BE2C (cell line): Measurements from ENCODE around the gene ZBTB18.

Experiments used
- DNase-seq: peaks from one replicate; pipeline ENCODE4 v3.0.0-alpha.2; 2020
- H3K27me3 ChIP-seq: fragments of 250-450 bp; sonication (Bioruptor Pico); 2 replicates; pipeline ENCODE4 v1.5.1; 2020; ENCODE audit warnings: mild to moderate bottlenecking
- H3K36me3 ChIP-seq: fragments of 250-450 bp; sonication (Bioruptor Pico); 2 replicates; pipeline ENCODE4 v1.5.1; 2020; ENCODE audit warnings: mild to moderate bottlenecking
- H3K4me1 ChIP-seq: fragments of 250-450 bp; sonication (Bioruptor Pico); 2 replicates; pipeline ENCODE4 v1.5.1; 2020
- H3K4me3 ChIP-seq: 2 replicates; pipeline ENCODE4 v1.5.1; 2011; ENCODE audit warnings: low read depth, low read length
- H3K9me3 ChIP-seq: fragments of 250-450 bp; sonication (Bioruptor Pico); 2 replicates; pipeline ENCODE4 v1.5.1; 2020
- CTCF ChIP-seq: IDR thresholded peaks from 2 replicates; pipeline ENCODE4 v1.5.1; 2012; ENCODE audit warnings: mild to moderate bottlenecking, low read depth, low read length

Gene ZBTB18

DNA sequence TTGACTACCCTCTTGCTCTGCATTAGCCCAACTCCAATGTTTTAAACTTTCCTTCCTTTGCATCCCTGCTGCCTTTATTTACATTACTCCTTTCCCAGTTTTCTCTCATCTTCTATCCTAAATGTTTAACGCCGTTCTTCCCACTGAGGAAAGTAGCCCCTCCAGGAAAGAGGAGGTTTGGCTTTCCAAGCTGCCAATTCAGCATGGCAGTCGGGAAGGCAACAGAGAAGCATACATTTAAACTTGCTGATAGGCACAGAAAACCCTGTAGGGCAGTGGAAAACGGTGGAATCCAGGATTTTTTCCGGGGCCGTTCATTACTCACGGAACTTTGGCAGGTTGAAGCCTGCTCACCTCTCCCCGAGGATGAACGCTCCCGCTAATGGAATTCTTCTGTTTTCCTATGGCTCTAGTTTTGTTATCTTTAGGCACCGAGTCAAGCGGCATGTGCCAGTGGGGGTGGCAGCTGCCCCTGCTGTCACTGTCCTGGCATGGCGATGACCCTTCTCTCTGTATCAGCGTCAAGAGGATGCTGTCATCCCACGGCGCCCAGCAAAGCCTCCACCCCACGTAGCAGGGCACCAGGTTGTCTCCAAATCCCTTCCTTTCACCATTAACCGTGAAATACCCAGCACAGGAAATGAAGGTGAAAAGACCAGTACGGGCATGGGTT, 48.3 kb downstream of the ZBTB18 start:
- Histone ChIP-seq H3K4me3 (no peak overlapping the region), H3K27me3 (no peaks in the 10 kb centered on the region), H3K9me3 (peaks cover 2% of the 10 kb centered on the region; the same call in 1 of the 2 replicates), H3K36me3 (no peaks in the 10 kb centered on the region), H3K4me1 (no peaks in the 10 kb centered on the region; the same call in 1 of the 2 replicates)
- DNase-seq = no peak
- no peak for TF ChIP-seq CTCF

- no peaks in the 10 kb centered on the region; the same call in 1 of the 2 replicates for H3K4me1 ChIP-seq
- no peaks in the 10 kb centered on the region for H3K36me3 ChIP-seq
- TF ChIP-seq CTCF = no peak
- H3K9me3 ChIP-seq = peaks cover 2% of the 10 kb centered on the region; the same call in 1 of the 2 replicates
- no peak for DNase-seq
- H3K27me3 ChIP-seq = no peaks in the 10 kb centered on the region
- no peak overlapping the region for H3K4me3 ChIP-seq
Measured at GRCh38 chr1:244100276-244100675, 49.2 kb downstream of the ZBTB18 start.

DNA sequence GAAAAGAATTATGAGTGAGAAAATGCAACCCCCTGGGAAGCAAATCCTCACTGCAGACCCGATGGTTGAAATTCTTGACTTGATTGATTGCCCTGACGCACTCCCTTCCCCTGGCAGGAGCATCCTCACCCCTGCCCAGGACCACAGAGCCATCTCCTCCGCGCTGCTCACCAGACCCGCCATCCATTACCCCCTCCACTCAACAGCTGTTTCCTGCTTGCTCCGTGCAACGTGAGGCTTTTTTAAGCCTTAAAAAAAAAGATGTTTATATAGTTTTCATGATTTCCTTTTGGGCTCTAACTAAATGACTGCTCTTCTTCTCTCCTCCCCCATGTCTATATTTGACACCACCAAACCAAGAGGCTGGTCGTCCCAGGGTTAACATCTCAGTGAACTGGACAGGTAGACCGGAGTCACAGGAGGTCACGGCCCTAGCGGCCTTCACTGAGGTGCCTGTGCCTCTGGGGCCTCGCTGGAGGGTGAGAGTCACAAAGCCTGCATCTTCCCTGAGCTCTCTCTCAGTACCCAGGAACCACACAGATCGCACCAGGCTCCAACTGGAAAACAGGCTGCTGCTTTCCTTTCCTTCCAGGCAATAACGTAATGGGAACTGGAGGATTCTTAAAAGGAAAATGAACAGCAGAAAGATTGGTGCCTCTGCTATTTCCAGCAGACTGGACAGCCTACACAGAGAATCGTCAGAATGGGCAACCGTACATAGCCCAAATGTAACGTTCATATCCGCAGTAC, 49.8 kb downstream of the ZBTB18 start:
- DNase-seq = no peak
- H3K36me3 ChIP-seq = no peaks in the 10 kb centered on the region
- H3K27me3 ChIP-seq = no peaks in the 10 kb centered on the region
- TF ChIP-seq CTCF = no peak
- H3K9me3 ChIP-seq = peaks cover 2% of the 10 kb centered on the region; the same call in 1 of the 2 replicates
- no peaks in the 10 kb centered on the region; the same call in 1 of the 2 replicates for H3K4me1 ChIP-seq
- H3K4me3 ChIP-seq = no peak overlapping the region

- Histone ChIP-seq H3K9me3 (peaks cover 2% of the 10 kb centered on the region; the same call in 1 of the 2 replicates), H3K27me3 (no peaks in the 10 kb centered on the region), H3K36me3 (no peaks in the 10 kb centered on the region), H3K4me1 (no peaks in the 10 kb centered on the region; the same call in none of the 2 replicates), H3K4me3 (no peak overlapping the region)
- no peak for TF ChIP-seq CTCF
- DNase-seq = no peak
Measured at GRCh38 chr1:244102046-244102445, 51.0 kb downstream of the ZBTB18 start.

- no peak for DNase-seq
- no peaks in the 10 kb centered on the region for H3K27me3 ChIP-seq
- peaks cover 2% of the 10 kb centered on the region; the same call in 1 of the 2 replicates for H3K9me3 ChIP-seq
- no peak for TF ChIP-seq CTCF
- H3K4me3 ChIP-seq = no peak overlapping the region
- no peaks in the 10 kb centered on the region for H3K36me3 ChIP-seq
- peaks cover 3% of the 10 kb centered on the region for H3K4me1 ChIP-seq
Measured at GRCh38 chr1:244102468-244102867, 51.4 kb downstream of the ZBTB18 start.
